ENCODE results near the gene TENM3. TPM values are rescaled to one million over a fixed set of nuclear protein-coding genes. Genes with fewer than 3 reads are reported as not detected.
A peak's percentile ranks its signal among the peaks of the same experiment; 100 is the strongest.

TENM3 gene
- polyA plus RNA-seq, 1 experiment = 9.2 TPM

DNA sequence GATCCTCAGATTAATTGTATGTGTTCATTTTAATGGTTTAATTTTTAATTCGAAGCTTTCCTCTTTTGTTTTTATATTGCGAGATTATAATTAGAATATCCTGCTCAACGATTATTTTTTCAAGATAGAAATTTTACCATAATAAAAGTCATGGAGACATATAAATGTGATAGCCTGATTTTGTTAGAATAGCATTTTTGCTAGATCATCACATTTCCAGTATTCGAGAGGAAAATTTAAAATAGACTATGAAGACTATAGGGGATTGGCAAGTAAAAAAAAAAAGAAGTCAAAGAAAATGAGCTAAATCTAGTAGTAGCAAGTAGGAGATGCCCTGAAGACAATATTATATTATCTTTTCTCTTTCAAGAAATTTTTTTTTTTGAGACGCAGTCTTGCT lies 60.6 kb downstream of the TENM3 start:
- ChIA-PET CTCF (interaction anchor here (0.6 kb wide), 1 partner anchor 247 kb away, joined by 3 read pairs; no protein-coding TSS in a partner anchor), POLR2A (no interaction called here)
- Histone ChIP-seq H3K36me3 (ENCODE audit: control insufficient read depth, insufficient read depth, low read length) (no peaks in the 10 kb centered on the region), H3K27me3 (ENCODE audit: control insufficient read depth, insufficient read depth, low read length) (no peaks in the 10 kb centered on the region), H3K4me3 (ENCODE audit: low read depth, low read length) (no peak overlapping the region)
- DNase-seq (ENCODE audit: low read depth) = no peak
- TF ChIP-seq, protein P1, sequence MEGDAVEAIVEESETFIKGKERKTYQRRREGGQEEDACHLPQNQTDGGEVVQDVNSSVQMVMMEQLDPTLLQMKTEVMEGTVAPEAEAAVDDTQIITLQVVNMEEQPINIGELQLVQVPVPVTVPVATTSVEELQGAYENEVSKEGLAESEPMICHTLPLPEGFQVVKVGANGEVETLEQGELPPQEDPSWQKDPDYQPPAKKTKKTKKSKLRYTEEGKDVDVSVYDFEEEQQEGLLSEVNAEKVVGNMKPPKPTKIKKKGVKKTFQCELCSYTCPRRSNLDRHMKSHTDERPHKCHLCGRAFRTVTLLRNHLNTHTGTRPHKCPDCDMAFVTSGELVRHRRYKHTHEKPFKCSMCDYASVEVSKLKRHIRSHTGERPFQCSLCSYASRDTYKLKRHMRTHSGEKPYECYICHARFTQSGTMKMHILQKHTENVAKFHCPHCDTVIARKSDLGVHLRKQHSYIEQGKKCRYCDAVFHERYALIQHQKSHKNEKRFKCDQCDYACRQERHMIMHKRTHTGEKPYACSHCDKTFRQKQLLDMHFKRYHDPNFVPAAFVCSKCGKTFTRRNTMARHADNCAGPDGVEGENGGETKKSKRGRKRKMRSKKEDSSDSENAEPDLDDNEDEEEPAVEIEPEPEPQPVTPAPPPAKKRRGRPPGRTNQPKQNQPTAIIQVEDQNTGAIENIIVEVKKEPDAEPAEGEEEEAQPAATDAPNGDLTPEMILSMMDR (IDR thresholded peaks at IDR 0.05; ENCODE audit: insufficient read depth, low read depth, low read length) = no peak

DNA sequence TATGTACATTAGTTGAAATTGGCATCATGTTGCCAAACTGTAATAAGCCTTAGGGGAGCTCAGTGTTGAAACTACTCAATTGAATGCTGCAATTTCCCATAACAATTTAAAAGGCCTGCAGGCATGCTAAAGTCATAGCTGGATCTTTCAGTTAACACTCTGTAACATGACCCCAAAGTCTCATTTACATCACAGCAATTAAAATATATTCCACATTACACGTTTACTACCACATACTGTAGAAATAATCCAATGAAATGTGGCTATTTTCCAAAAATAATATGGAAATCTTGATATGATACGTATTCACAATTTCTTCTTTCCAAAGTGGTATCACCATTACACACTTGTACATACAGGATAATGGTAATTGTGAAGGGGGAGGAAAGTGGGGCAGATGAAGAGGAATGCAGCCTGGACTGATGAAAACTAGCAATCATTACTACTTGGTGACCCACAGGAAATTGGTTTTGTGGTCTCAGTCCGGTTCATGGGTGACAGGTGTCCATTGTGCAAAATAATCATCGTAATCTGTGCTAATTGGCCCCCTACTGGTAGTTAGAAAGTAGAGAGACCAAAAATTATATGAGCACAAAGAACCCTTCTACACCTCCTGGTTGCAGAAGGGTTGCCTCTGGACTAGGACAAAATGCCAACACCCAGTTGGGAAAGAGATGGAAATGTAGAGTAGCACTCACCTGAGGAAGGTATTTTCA lies 63.7 kb downstream of the TENM3 start:
- POLR2A ChIA-PET = no interaction called here
- Histone ChIP-seq H3K27me3 (ENCODE audit: control insufficient read depth, insufficient read depth, low read length) (no peaks in the 10 kb centered on the region), H3K4me3 (ENCODE audit: low read depth, low read length) (no peak overlapping the region), H3K36me3 (ENCODE audit: control insufficient read depth, insufficient read depth, low read length) (no peaks in the 10 kb centered on the region)
- CTCF ChIA-PET = interaction anchor here (0.7 kb wide), 1 partner anchor 10 kb away, joined by 4 read pairs; no protein-coding TSS in a partner anchor
- TF ChIP-seq, protein P1 (IDR thresholded peaks at IDR 0.05; ENCODE audit: insufficient read depth, low read depth, low read length) = no peak; the same call in 1 of the 2 replicates
- DNase-seq (ENCODE audit: low read depth) = no peak

DNA sequence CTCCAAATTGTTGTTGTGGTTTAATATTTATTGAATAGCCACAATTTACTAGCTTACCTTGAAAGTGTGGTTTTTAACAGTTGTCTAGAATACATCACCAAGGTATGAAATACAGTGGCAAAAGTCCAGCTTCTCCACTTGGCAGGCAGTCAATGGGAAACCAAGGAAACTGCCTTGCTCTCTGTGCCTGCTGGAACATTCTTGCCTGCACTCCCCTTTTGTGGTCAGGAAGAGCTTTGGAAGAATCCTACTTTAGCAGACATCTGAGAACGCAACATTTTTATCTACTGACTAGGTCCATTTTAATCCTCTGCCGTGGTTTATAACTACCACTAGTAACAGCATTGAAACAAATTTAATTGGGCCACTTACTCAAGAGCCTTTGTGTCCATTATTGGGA lies 64.5 kb downstream of the TENM3 start:
- TF ChIP-seq, protein P1 (IDR thresholded peaks at IDR 0.05; ENCODE audit: insufficient read depth, low read depth, low read length) = no peak
- no peaks in the 10 kb centered on the region for H3K27me3 ChIP-seq (ENCODE audit: control insufficient read depth, insufficient read depth, low read length)
- no peak overlapping the region for H3K4me3 ChIP-seq (ENCODE audit: low read depth, low read length)
- POLR2A ChIA-PET = no interaction called here
- no peaks in the 10 kb centered on the region for H3K36me3 ChIP-seq (ENCODE audit: control insufficient read depth, insufficient read depth, low read length)
- CTCF ChIA-PET = interaction anchor here (0.7 to 0.8 kb wide), 3 partner anchors 9 to 23 kb away, joined by 3 to 4 read pairs (median 4); no protein-coding TSS in a partner anchor
- DNase-seq (ENCODE audit: low read depth) = peak; percentile 94

DNA sequence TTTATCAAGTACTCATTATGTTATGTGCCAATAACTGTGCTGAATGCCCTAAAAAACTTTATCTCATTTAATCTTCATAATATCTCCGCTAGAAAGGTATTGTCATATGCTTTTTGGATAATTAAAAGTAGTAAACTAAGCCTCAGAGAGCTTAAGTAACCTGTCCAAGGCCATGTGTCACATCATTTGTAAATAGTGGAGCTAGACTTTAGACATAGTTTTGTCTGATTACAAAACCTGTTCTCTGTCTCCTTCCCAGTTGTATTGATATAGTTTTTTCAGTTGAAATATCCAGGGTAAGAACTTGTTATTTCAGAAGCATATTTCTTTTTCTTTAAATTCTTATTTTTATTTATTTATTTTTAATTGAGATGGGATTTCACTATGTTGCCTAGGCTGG lies 66.7 kb downstream of the TENM3 start:
- Histone ChIP-seq H3K27me3 (ENCODE audit: control insufficient read depth, insufficient read depth, low read length) (no peaks in the 10 kb centered on the region), H3K36me3 (ENCODE audit: control insufficient read depth, insufficient read depth, low read length) (no peaks in the 10 kb centered on the region), H3K4me3 (ENCODE audit: low read depth, low read length) (no peak overlapping the region)
- TF ChIP-seq, protein P1 (IDR thresholded peaks at IDR 0.05; ENCODE audit: insufficient read depth, low read depth, low read length) = no peak
- CTCF ChIA-PET = interaction anchor here (0.7 to 1.0 kb wide), 2 partner anchors 31 to 39 kb away, joined by 3 read pairs; no protein-coding TSS in a partner anchor
- POLR2A ChIA-PET = no interaction called here
- DNase-seq (ENCODE audit: low read depth) = no peak

DNA sequence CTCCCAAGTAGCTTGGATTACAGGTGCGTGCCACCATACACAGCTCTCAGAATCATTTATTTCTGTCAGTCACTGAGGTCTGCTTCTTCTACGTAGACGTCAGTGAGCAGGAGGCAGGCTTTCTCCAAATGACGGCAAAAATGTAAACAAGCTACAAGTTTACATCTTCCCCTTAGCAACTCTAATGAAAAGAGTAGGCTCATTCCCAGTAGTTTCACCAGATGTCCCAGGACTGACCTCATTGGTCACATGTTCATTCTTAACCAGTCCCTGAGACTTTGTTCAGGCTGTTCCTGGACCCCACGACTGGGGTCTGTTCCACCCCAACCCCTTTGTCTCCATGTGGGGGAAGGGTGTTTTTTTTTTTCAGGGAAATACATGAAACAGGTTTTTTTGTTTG lies 67.1 kb downstream of the TENM3 start:
- POLR2A ChIA-PET = no interaction called here
- DNase-seq (ENCODE audit: low read depth) = no peak
- H3K36me3 ChIP-seq (ENCODE audit: control insufficient read depth, insufficient read depth, low read length) = no peaks in the 10 kb centered on the region

More for the DNA sequence above, 67.1 kb downstream of the TENM3 start:
- CTCF ChIA-PET = interaction anchor here (0.7 to 1.0 kb wide), 2 partner anchors 31 to 38 kb away, joined by 3 read pairs; no protein-coding TSS in a partner anchor
- Histone ChIP-seq H3K4me3 (ENCODE audit: low read depth, low read length) (no peak overlapping the region), H3K27me3 (ENCODE audit: control insufficient read depth, insufficient read depth, low read length) (no peaks in the 10 kb centered on the region)
- TF ChIP-seq, protein P1 (IDR thresholded peaks at IDR 0.05; ENCODE audit: insufficient read depth, low read depth, low read length) = no peak

All from BJ (cell line).